Right cardiac atrium (tissue), 5 donors: ENCODE data around the gene TRMT11. TPM values are rescaled to one million over a fixed set of nuclear protein-coding genes. Genes with fewer than 3 reads are reported as not detected.
"Not testable (repeated sequence)": the region's sequence is repeated elsewhere in the genome, so short reads cannot be mapped to it uniquely, and the experiment has no call there.

ENCODE experiments used
- ATAC-seq, 2 donors: fragments of 200-7000 bp; cut with Tn5 transposase; one replicate each; pipeline versions ENCODE4 v1.8.0 to v1.9.1; 2020; ENCODE audit warnings: moderate library complexity in 2 of 2, mild to moderate bottlenecking in 1 of 2
- DNase-seq, 3 donors: peaks; one replicate each; pipeline ENCODE4 v3.0.0-alpha.2; 2020
- H3K27ac ChIP-seq: one replicate; pipeline ENCODE4 v1.5.1; 2013; ENCODE audit warnings: mild to moderate bottlenecking, low read length, control low read depth, moderate library complexity
- H3K27me3 ChIP-seq: one replicate; pipeline ENCODE4 v1.6.1; 2013; ENCODE audit not compliant: control insufficient read depth, insufficient read depth
- H3K4me1 ChIP-seq: one replicate; pipeline ENCODE4 v1.6.1; 2013; ENCODE audit warnings: low read length; ENCODE audit not compliant: control insufficient read depth, insufficient read depth
- H3K4me3 ChIP-seq: one replicate; pipeline ENCODE4 v1.5.1; 2013; ENCODE audit warnings: low read length, control low read depth
- H3K9me3 ChIP-seq: one replicate; pipeline ENCODE4 v1.6.1; 2013; ENCODE audit warnings: low read length; ENCODE audit not compliant: control insufficient read depth
- WGBS: extraction: QIAGEN DNeasy Blood & Tissue Kit; methylation state at CpG from one replicate; pipeline ENCODE4 v1.1.7; 2013; 5-methylcytosine and 5-hydroxymethylcytosine counted together
- intact Hi-C, 4 donors: fragments of 100-400 bp; cut with DNase I; formaldehyde crosslinking; loops; one replicate each; pipeline versions ENCODE4 v1.11.0 to v1.14.0; 2022 to 2023
- polyA plus RNA-seq: library from polyadenylated mRNA; stranded (reverse); fragments of 200-250 nt; gene quantifications from one replicate; pipeline ENCODE4 v1.2.3, GENCODE V29; 2013
- total RNA-seq, 4 donors: library from RNA; stranded (reverse); fragmentation: NEBNext Ultra II Directional; extraction: Animal tissue kit (Norgen Biotek cat#: 25700); gene quantifications; one replicate each; pipeline ENCODE4 v1.2.1, GENCODE V29; 2021
- donor health status: healthy with polysubstance abuse.
- donor health status: DM: no; HTN: yes; CAD: no.
- donor health status: DM: no; HTN: no; CAD: no.
- donor health status: DM: no; HTN: yes; CAD: no; lungs with severe emphysema.
- donor health status: DM: yes; HTN: yes; CAD: no.

Gene TRMT11
- total and polyA plus RNA-seq, 5 donors: 12.0 to 15.6 (median 15.0) TPM

DNA sequence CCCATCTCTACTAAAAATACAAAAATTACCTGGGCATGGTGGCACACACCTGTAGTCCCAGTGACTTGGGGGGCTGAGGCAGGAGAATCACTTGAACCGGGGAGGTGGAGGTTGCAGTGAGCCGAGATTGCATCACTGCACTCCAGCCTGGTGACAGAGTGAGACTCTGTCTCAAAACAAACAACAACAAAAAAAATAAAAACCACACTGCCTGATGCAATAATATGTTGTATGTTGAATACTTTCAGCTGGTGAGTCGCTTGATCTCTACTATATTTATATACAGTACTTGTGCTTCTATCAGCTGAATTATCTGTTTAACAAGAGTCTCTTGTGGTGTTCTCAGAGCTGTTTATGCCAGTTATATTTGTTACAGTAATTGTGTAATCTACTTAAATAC lies 37.1 kb downstream of the TRMT11 start:
- 79% methylated on average over 3 of the region's 3 CpGs for WGBS
- H3K4me3 ChIP-seq, H3K27ac ChIP-seq, H3K27me3 ChIP-seq, H3K4me1 ChIP-seq, H3K9me3 ChIP-seq, DNase-seq, intact Hi-C loops, ATAC-seq: not testable (repeated sequence)

DNA sequence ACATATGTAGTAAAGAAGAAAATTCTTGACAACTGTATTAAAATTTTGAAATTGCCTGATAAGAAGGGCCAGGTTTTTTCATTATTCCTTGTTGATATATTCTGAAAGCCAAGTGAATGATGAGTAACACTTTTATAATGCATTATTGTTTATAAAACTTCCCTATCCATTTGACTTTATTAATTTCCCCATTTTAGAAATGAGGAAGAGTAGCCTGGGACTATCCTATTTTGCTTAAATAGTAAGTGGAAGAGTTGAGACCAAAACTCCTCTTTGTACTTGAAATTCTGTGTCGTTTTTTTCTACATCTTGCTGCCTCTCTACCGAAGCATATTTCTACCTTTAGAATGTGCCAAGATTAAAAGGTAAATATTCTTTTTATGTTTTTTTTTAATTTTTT lies 39.7 kb downstream of the TRMT11 start:
- intact Hi-C loops: no loop called here
- Histone ChIP-seq H3K4me1 (no peaks in the 10 kb centered on the region), H3K27ac (no peak overlapping the region), H3K9me3 (no peaks in the 10 kb centered on the region), H3K27me3 (no peaks in the 10 kb centered on the region), H3K4me3 (no peak overlapping the region)
- DNase-seq (no peak), ATAC-seq (no peak)
- WGBS: 93% methylated on average over 2 of the region's 2 CpGs

DNA sequence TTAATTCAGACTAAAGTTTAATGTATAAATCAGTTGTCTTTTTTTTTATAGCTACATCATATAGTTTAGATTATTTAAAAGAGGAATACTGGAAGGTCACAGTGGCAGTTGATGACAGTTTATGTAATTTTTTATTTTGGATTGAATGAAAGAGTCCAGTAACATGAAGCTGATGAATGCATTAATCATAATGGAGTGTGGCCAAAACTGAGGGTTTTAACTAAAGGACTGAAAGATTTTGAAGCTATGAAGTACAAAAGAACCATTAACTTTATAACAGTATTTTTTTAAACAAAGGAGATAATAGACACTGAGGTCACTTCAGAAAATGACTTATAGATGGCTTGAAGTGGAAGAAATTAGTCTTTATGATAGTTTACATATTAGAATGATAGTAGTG lies 41.3 kb downstream of the TRMT11 start:
- Histone ChIP-seq H3K4me3 (no peak overlapping the region), H3K4me1 (no peaks in the 10 kb centered on the region), H3K27me3 (no peaks in the 10 kb centered on the region), H3K27ac (no peak overlapping the region), H3K9me3 (no peaks in the 10 kb centered on the region)
- intact Hi-C loops: no loop called here
- DNase-seq (no peak), ATAC-seq (no peak)

DNA sequence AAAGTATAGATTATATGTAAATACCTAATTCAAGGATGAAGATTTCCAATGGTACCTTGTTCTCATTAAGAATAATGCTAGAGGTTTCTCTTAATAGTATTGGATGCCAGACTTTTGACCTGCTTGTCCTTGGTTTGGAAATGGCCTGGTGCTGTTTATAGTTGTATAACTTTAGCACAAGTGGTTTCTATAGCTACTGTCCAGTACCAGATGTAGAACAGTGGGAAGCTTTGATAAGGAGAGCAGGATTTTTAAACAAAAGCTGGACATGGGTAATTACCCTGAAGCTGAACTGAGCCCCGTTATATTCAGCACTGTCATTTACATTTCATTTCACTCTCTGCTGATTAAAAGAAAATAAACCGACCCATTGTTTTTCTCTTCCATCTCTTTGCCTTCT lies 43.7 kb downstream of the TRMT11 start:
- 44% methylated on average over 2 of the region's 2 CpGs for WGBS
- peak; percentile 52 to 66 for ATAC-seq
- no peak overlapping the region for H3K27ac ChIP-seq
- intact Hi-C loops: loop anchor here in 2 of 4 donors (5.0 to 10.0 kb wide), 2 partner anchors 142 to 625 kb away; no protein-coding TSS in a partner anchor
- peaks cover 2% of the 10 kb centered on the region for H3K4me1 ChIP-seq
- no peak for DNase-seq
- H3K4me3 ChIP-seq: no peak overlapping the region
- H3K9me3 ChIP-seq: no peaks in the 10 kb centered on the region
- H3K27me3 ChIP-seq: no peaks in the 10 kb centered on the region

DNA sequence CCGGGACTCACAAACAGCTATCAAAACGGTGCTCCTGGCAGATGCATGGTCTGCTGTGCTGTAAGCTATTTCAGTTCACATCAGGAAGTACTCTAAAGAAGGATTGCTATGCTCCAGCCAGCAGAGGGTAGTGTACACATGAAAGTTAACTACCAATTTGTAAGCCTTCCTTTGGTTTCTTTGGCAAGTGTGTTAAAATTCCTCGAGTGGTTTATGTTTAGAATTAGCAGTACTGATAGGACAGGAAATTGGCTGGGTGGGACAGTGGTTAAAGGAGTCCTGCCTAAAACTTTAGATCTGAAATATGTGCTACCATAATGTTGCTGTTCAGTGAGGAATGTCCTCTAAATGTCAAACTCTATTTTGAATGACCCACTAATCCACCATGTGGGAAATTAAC lies 47.4 kb downstream of the TRMT11 start:
- peak in 1 of 3 donors; percentile 29 for DNase-seq
- intact Hi-C loops: loop anchor here in 2 of 4 donors (5.0 to 10.0 kb wide), 2 partner anchors 139 to 621 kb away; no protein-coding TSS in a partner anchor

DNA sequence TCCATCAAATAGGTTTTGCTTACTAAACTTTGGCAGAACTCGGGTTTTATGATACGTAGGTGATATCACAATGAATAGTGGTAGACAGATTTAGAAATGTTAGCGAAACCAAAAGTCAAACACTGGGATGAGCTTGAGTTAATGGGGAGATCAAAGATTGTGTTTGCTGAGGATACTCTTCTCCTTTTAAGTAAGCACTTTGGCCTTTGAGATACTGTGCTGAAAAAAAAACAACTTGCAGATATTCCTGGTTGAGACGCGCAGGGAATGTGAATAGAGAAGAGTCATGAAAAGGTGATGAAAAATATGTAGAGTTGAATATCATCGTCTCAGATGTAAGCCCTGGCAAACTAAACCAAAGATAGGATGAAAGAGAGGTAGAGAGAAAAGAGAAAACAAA lies 48.3 kb downstream of the TRMT11 start:
- H3K27ac ChIP-seq: no peak overlapping the region
- intact Hi-C loops: loop anchor here in 2 of 4 donors (5.0 to 10.0 kb wide), 2 partner anchors 138 to 620 kb away; no protein-coding TSS in a partner anchor
- H3K4me1 ChIP-seq: peaks cover 2% of the 10 kb centered on the region
- H3K27me3 ChIP-seq: no peaks in the 10 kb centered on the region
- H3K9me3 ChIP-seq: no peaks in the 10 kb centered on the region
- DNase-seq (no peak), ATAC-seq (no peak)
- WGBS: 61% methylated on average over 6 of the region's 6 CpGs
- H3K4me3 ChIP-seq: no peak overlapping the region

More for the DNA sequence above, 47.4 kb downstream of the TRMT11 start:
- Histone ChIP-seq H3K27me3 (no peaks in the 10 kb centered on the region), H3K4me3 (no peak overlapping the region), H3K4me1 (peaks cover 2% of the 10 kb centered on the region), H3K9me3 (no peaks in the 10 kb centered on the region), H3K27ac (no peak overlapping the region)
- WGBS: 3% methylated on average over 3 of the region's 3 CpGs
- peak; percentile 93 to 95 for ATAC-seq

DNA sequence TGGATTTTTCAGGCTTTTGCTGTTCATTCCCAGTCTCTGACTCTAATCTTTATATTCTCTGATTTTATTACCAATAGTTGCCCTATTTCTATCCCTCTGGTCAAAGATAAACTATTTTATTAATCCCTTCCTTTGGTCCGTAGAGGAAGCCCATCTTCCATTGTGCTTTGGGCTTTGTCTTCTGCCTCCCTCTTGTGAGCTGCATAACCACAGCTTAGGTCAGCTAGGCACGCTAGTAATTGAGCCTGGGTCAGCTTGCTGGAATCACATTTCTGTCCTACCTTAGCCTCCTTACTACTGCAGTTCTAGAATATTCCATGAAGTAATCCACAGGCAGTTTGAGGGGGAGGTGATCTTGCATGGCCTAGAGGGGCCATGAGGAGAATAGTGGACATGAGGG lies 49.4 kb downstream of the TRMT11 start:
- DNase-seq: no peak
- Histone ChIP-seq H3K9me3 (no peaks in the 10 kb centered on the region), H3K27ac (no peak overlapping the region), H3K4me1 (peaks cover 2% of the 10 kb centered on the region), H3K27me3 (no peaks in the 10 kb centered on the region), H3K4me3 (no peak overlapping the region)
- no peak for ATAC-seq
- intact Hi-C loops: loop anchor here in 1 of 4 donors (10.0 kb wide), 1 partner anchor 619 kb away; no protein-coding TSS in a partner anchor
- WGBS: 93% methylated on average over 2 of the region's 2 CpGs

DNA sequence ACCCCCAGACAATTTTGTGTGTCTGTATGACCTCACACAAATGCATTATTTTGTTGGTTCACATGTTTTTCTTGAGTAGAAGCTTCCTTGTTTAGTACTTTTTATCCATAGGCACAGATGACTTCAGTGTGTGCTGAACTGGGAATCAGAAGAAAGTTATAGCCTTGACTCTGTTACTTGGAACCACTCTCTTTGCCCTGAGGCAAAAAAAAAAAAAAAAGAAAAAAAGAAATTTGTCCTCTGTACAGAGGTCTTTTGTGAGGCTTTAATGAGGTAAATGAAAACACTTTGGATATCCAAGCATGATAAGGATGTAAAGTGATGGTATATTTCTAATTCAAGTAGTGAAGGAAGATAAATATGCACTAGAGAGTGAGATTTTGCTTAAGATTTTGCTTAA lies 51.9 kb downstream of the TRMT11 start:
- no peak overlapping the region for H3K27ac ChIP-seq
- no peaks in the 10 kb centered on the region for H3K9me3 ChIP-seq
- ATAC-seq: no peak
- H3K4me3 ChIP-seq: no peak overlapping the region
- no peak for DNase-seq
- peaks cover 2% of the 10 kb centered on the region for H3K4me1 ChIP-seq
- intact Hi-C loops: loop anchor here in 1 of 4 donors (10.0 kb wide), 1 partner anchor 617 kb away; no protein-coding TSS in a partner anchor
- no peaks in the 10 kb centered on the region for H3K27me3 ChIP-seq

DNA sequence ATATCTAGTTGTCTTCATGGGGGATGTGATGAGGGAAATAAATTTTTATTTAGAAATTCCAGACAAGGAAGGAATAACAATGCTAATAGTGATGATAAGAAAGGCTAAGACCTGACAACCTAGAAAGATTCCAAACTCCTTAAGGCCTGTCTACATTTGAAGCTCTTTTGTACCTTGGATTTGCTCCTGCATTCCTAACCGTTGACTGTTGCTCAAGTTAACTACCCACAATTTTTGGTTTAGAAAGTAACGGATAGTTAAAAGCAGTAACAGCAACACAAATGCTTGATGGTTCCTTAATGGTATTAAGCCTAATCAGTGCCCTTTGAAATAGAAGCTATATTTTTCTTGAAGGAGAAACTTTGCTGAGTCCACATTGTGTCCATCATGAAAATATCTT lies 52.9 kb downstream of the TRMT11 start:
- H3K4me3 ChIP-seq: no peak overlapping the region
- H3K4me1 ChIP-seq: no peaks in the 10 kb centered on the region
- ATAC-seq: no peak
- no peaks in the 10 kb centered on the region for H3K27me3 ChIP-seq
- no peak for DNase-seq
- 84% methylated on average over 2 of the region's 2 CpGs for WGBS
- H3K9me3 ChIP-seq: no peaks in the 10 kb centered on the region
- H3K27ac ChIP-seq: no peak overlapping the region
- intact Hi-C loops: loop anchor here in 1 of 4 donors (10.0 kb wide), 1 partner anchor 616 kb away; no protein-coding TSS in a partner anchor

DNA sequence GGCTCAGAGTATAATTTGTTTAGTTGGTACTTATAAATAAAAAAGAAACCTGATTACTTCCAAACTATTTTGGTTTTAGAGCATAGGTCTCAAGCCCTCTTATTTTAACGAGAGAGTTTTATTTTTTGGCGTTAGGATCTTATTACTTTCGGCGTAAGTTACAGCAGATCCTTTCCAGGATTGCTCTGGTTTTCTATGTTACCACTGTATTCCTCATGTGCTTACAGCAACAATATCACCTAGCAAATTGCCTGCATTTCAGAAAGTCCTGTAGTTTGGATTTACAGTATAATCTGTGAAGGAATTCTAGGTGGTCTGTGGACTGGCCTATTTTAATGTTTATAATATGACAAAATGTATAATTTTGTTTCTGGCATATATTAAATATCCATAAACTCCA lies 54.1 kb downstream of the TRMT11 start:
- intact Hi-C loops: no loop called here
- DNase-seq (no peak), ATAC-seq (no peak)
- Histone ChIP-seq H3K27ac (no peak overlapping the region), H3K4me3 (no peak overlapping the region), H3K4me1 (no peaks in the 10 kb centered on the region), H3K9me3 (no peaks in the 10 kb centered on the region), H3K27me3 (no peaks in the 10 kb centered on the region)
- 90% methylated on average over 4 of the region's 4 CpGs for WGBS

DNA sequence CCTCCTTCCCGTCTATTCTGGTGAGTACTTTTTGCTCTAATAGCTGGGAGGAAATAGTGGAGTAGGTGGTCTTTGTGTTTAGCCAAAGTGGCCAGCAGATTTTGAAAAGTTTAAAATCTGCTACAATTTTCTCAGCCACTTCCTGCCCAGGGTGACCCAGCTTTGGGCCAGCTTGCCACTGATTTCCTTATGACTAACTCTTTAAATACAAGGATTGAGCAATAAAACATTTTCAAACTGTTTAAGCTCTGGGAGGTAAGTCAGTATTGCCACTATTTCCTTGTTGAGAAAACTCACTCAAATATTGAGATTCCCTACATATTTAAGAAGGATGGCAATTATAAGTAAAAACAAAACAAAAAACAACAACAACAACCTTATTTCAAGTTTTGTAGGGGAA lies 54.5 kb downstream of the TRMT11 start:
- 78% methylated on average over 1 of the region's 1 CpG for WGBS
- no peaks in the 10 kb centered on the region for H3K27me3 ChIP-seq
- no peak for DNase-seq
- no peak overlapping the region for H3K27ac ChIP-seq
- peak in 1 of 2 donors; percentile 88 for ATAC-seq
- no peaks in the 10 kb centered on the region for H3K4me1 ChIP-seq
- H3K4me3 ChIP-seq: no peak overlapping the region
- intact Hi-C loops: no loop called here
- H3K9me3 ChIP-seq: no peaks in the 10 kb centered on the region

DNA sequence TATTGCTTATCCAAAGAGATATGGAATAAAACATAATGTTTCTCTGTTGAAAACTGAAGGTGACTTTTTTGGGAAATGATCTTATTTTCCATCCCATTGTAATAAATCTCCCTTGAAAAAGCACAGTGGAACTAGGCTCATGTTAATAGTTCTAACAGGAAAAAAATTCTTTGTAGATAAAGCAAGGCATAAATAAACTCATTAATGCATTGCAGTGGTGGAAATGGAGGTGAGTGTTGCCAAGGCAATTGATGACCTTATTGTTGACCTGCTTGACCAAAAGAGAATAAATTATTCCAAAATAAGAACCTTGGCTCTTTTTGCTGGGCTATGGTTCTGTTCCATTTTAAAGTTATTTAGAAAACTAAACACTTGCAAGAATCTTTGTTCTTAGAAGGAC lies 55.2 kb downstream of the TRMT11 start:
- DNase-seq (no peak), ATAC-seq (peak; percentile 64 to 88)
- no peaks in the 10 kb centered on the region for H3K9me3 ChIP-seq
- intact Hi-C loops: no loop called here
- H3K27me3 ChIP-seq: no peaks in the 10 kb centered on the region
- no peak overlapping the region for H3K4me3 ChIP-seq
- no peak overlapping the region for H3K27ac ChIP-seq
- H3K4me1 ChIP-seq: no peaks in the 10 kb centered on the region
